Ascending aorta (tissue), 2 donors: ENCODE data around the gene ADGRV1. TPM values are rescaled to one million over a fixed set of nuclear protein-coding genes. Genes with fewer than 3 reads are reported as not detected.
"Not testable (repeated sequence)": the region's sequence is repeated elsewhere in the genome, so short reads cannot be mapped to it uniquely, and the experiment has no call there.

Experiments
- DNase-seq, 2 donors: peaks; one replicate each; pipeline ENCODE4 v3.0.0-alpha.2; 2019; ENCODE audit warnings: low spot score in 2 of 2
- H3K27ac ChIP-seq, 2 donors: fragments of 200-600 bp; sonication (generic); one replicate each; pipeline ENCODE4 v1.5.1; 2016 to 2017; ENCODE audit warnings: mild to moderate bottlenecking in 1 of 2
- H3K27me3 ChIP-seq: fragments of 200-600 bp; sonication (generic); one replicate; pipeline ENCODE4 v1.5.1; 2017
- H3K36me3 ChIP-seq, 2 donors: fragments of 200-600 bp; sonication (generic); one replicate each; pipeline ENCODE4 v1.5.1; 2016
- H3K4me1 ChIP-seq, 2 donors: fragments of 200-600 bp; sonication (generic); one replicate each; pipeline ENCODE4 v1.5.1; 2016 to 2017; ENCODE audit warnings: mild to moderate bottlenecking in 1 of 2
- H3K4me3 ChIP-seq, 2 donors: fragments of 200-600 bp; sonication (generic); one replicate each; pipeline ENCODE4 v1.5.1; 2016 to 2017; ENCODE audit warnings: mild to moderate bottlenecking in 1 of 2
- H3K9me3 ChIP-seq, 2 donors: fragments of 200-600 bp; sonication (generic); one replicate each; pipeline ENCODE4 v1.5.1; 2016
- CTCF ChIP-seq, 3 experiments: fragments of 200-600 bp in 2 of 3; fragments of 450-650 bp in 1 of 3; sonication (generic) in 2 of 3; IDR thresholded peaks; one replicate each; pipeline ENCODE4 v1.5.1; 2016 to 2019; ENCODE audit warnings: antibody characterized with exemption in 3 of 3, mild to moderate bottlenecking in 1 of 3, moderate library complexity in 1 of 3
- intact Hi-C: fragments of 100-400 bp; cut with DNase I; formaldehyde crosslinking; loops from one replicate; pipeline ENCODE4 v1.15.1; 2023
- total RNA-seq: library from RNA; depleted of rRNA; stranded (reverse); fragments of >200 nt; gene quantifications from one replicate; pipeline ENCODE4 v1.1.0, GENCODE V29; 2016

ADGRV1 gene
- total RNA-seq, 1 donor from 2014 or later: 6.9 TPM

- H3K4me3 ChIP-seq: no peak overlapping the region
- no peak for DNase-seq
These were observed 200.5 kb downstream of the ADGRV1 start for GRCh38 chr5:90759119-90759518.

DNA sequence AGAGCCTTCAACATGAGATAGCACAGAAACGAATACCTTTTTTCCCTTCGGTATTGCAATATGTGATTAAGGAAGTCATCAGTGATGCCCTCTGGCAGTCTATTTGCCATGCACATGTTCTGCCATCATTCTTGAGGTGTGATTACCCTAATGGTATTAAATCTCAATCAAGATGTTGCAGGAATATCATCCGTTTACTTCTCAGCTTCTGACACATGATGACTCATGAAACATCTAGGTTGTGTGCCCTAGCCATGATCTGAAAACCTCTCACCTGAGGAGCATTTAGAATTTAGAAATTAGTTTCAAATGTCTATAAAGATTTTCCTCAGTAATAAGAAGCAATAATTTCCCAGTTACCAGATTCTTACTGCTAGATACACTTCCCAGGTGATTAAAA, 209.1 kb downstream of the ADGRV1 start:
- H3K9me3 ChIP-seq: no peaks in the 10 kb centered on the region
- no peak overlapping the region for H3K4me3 ChIP-seq
- no peak for TF ChIP-seq CTCF (IDR thresholded peaks at IDR 0.05)
- DNase-seq: no peak
- H3K27ac ChIP-seq: no peak overlapping the region
- H3K27me3 ChIP-seq: no peaks in the 10 kb centered on the region
- no peaks in the 10 kb centered on the region for H3K4me1 ChIP-seq
- intact Hi-C loops: no loop called here
- no peaks in the 10 kb centered on the region for H3K36me3 ChIP-seq

More at GRCh38 chr5:90759119-90759518, 200.5 kb downstream of the ADGRV1 start:
- no peak for TF ChIP-seq CTCF (IDR thresholded peaks at IDR 0.05)
- no peaks in the 10 kb centered on the region for H3K27me3 ChIP-seq
- H3K4me1 ChIP-seq: no peaks in the 10 kb centered on the region
- intact Hi-C loops: no loop called here
- no peak overlapping the region for H3K27ac ChIP-seq
- H3K9me3 ChIP-seq: no peaks in the 10 kb centered on the region
- no peaks in the 10 kb centered on the region for H3K36me3 ChIP-seq

- intact Hi-C loops, H3K36me3 ChIP-seq, H3K27me3 ChIP-seq, H3K4me1 ChIP-seq, DNase-seq, H3K27ac ChIP-seq, H3K9me3 ChIP-seq, H3K4me3 ChIP-seq: not testable (repeated sequence)
These were observed 211.5 kb downstream of the ADGRV1 start for GRCh38 chr5:90770006-90770541.

DNA sequence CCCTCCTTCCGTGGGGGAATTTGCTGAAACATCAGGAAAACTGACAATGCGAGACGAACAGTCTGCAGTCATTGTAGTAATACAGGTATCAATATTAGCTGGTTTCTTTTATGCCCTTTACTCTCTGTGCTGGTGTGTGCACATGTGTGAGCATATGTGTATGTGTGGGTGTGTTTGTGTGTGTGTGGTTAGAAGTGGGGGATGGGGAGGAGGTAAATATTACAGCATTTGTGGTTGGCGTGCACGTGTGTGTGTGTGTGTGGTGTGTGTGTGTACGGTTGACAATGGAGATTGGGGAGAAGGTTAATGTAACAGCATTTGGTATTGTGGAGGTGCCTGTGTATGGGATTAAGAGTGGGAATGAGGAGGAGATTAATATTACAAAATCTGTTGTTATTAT, 219.4 kb downstream of the ADGRV1 start:
- Histone ChIP-seq H3K4me3 (no peak overlapping the region), H3K27me3 (no peaks in the 10 kb centered on the region), H3K36me3 (no peaks in the 10 kb centered on the region), H3K4me1 (no peaks in the 10 kb centered on the region), H3K27ac (no peak overlapping the region), H3K9me3 (no peaks in the 10 kb centered on the region)
- DNase-seq: no peak
- TF ChIP-seq CTCF (IDR thresholded peaks at IDR 0.05): no peak
- intact Hi-C loops: no loop called here

DNA sequence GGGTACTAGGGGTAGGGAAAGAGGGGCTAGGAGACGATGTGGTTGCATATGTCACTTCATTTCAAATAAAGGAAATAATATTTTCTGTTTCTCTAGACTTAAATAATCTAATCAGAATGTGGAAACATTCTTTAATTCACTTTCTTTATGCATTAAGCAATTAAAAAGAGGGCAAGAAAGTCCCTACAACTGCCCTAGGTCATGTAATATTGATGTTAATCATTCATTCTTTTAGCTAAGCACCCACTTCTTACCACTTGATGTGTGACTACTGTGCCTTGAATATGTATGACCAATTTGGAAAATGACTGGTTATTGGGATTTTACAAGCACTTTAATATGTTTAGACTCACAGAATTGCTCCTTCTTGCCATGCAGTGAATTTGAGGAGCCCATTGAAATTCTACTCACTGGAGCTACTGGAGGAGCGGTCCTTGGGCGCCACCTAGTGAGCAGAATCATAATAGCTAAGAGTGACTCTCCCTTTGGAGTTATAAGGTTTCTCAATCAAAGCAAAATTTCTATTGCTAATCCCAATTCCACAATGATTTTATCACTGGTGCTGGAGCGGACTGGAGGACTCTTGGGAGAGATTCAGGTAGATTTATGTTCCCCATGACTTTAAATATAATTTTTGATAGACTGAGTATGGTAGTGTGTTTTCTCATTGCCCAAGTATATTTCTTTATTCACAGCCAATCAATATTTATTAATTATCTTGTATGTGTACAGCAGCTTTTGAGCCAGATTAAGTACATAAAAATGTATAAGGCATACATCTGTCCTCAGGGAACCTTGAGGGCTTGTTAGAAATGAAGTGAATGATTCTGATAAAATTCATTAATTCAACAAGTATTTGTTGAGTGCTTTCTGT, 225.1 kb downstream of the ADGRV1 start:
- peak; percentile 47 to 81 (median 80) for TF ChIP-seq CTCF (IDR thresholded peaks at IDR 0.05)
- H3K36me3 ChIP-seq: no peaks in the 10 kb centered on the region
- H3K4me1 ChIP-seq: no peaks in the 10 kb centered on the region
- no peak overlapping the region for H3K4me3 ChIP-seq
- H3K27me3 ChIP-seq: no peaks in the 10 kb centered on the region
- peak in 1 of 2 donors; percentile 71 for DNase-seq
- intact Hi-C loops: loop anchor here (2.0 to 10.0 kb wide), 2 partner anchors 345 to 641 kb away; no protein-coding TSS in a partner anchor
- H3K9me3 ChIP-seq: no peaks in the 10 kb centered on the region
- H3K27ac ChIP-seq: no peak overlapping the region

- DNase-seq: no peak
- TF ChIP-seq CTCF (IDR thresholded peaks at IDR 0.05): no peak
- Histone ChIP-seq H3K4me1 (no peaks in the 10 kb centered on the region), H3K4me3 (no peak overlapping the region), H3K36me3 (no peaks in the 10 kb centered on the region), H3K27ac (no peak overlapping the region), H3K9me3 (no peaks in the 10 kb centered on the region), H3K27me3 (no peaks in the 10 kb centered on the region)
- intact Hi-C loops: loop anchor here (10.0 kb wide), 1 partner anchor 638 kb away; no protein-coding TSS in a partner anchor
These were observed 228.2 kb downstream of the ADGRV1 start for GRCh38 chr5:90786756-90787155.
